Stimulated activated CD4-positive, alpha-beta T cell treated with anti-CD3 and anti-CD28 coated beads, TNF-alpha, amount 100 ng/mL, for 1 hour (primary cell): Measurements from ENCODE around the gene ZDHHC1.

ENCODE experiments used
- DNase-seq, 3 donors: peaks; one replicate each; pipeline ENCODE4 v3.0.0-alpha.2; 2020; ENCODE audit warnings: low read depth in 3 of 3, low spot score in 1 of 3

ZDHHC1 gene

DNA sequence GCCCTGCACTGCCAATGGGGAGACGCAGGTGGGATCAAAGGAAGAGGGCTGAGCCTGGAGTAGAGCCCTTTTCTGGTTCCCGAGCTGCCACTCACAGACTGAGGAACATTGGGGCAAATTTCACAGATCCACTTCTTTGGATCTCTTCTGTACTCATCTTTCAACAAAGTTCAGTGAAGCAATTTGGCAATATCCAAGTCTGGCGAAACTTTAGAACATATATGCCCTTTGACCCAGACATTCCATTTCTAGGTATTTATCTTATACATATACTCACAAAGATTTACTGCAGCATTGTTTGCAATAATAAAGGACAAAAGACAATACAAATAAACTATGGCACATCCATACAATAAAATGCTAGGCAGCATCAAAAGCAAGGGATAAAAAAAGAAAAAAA, 4.9 kb downstream of the ZDHHC1 start:
- DNase-seq = no peak

DNA sequence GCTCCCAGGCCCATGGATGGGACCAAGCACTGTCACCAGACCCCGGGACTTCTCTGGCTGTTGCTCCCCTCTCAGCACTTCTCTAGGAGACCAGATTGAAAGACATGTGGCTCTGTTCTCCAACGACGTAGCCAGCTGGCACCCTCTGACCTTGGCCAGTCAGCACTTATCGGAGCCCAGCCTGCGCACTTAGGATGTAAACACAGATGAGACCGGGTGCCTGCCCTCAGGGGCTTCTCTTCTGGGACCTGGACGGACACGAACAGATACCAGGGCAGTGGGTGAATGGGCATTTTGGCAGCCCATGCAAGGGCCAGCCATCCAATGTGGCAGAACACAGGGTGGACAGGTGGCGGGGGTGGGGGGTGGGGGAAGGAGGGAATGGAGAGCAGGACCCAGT, 6.6 kb downstream of the ZDHHC1 start:
- no peak for DNase-seq

DNA sequence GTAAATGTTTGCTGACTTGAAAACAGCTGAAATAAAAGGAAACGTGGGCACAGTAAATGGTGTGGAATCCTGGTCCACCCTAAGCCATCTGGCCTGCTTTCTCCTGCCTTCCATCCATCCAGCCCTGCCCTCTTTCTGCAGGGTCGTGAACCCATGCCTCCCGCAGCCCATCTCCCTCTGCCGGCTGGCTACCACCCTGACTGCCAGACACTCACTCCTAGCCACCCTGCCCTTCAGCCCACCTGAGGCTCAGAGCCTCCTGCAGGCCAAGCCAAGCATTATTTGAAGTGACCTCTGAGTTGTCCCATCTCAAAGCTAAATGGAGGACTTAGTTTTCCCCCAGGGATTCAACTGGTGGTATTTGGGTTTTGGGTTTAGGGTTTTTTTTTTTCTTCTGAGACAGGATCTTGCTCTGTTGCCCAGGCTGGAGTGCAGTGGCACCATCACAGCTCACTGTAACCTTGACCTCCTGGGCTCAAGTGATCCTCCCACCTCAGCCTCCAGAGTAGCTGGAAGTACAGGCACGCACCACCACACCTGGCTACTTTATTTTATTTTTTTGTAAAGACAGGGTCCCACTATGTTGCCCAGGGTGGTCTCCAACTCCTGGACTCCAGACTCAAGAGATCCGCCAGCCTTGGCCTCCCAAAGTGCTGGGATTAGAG, 8.4 kb downstream of the ZDHHC1 start:
- DNase-seq = no peak

DNA sequence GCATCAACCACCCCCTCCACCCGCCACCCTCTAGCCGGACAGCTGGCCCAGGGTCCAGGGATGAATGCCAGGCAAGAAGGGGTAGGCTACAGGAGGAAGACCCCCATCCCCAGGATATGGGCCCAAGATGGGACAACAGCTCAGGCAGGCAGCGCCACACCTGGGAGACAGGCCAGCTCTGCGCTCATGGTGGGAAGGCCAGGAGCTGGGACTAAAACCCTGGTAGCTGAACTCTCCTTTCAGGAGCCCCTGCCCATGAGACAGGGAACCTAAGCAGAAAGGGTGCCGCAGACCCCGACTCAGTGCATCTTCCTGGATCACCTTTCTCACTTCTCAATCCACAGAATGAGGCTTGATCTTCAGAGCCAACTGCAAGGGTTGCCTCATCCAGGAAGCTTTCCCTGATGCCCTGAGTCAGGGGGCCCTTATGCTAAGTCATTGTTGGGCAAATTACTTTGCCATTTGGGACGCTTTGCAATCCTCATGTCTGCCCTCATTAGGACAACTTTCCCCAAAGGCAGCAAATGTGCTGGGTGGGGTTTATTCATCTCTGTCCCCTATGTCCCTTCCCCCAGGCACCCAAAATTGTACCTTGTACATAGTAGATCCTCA, 9.0 kb downstream of the ZDHHC1 start:
- DNase-seq = no peak

- no peak for DNase-seq
Measured at GRCh38 chr16:67406111-67406971, 9.9 kb downstream of the ZDHHC1 start.

DNA sequence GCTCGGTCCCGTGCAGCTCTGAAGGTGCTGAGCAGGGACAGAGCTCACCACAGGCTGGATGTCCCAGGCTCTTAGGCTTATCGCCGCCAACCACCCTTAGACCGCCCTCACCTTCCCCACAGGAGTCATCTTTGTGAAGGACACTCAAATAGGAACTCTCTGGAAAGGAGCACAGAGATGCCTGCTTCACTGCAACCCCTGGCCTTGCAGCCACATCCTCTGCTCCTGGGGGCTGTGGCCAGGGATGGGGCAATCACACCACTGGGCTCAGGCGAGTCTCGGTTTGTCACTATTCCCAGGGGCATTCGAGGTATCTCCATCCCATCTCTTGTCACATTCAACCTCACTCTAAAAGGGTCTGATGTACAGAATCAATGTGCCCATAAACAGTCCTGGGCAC, 10.9 kb downstream of the ZDHHC1 start:
- no peak for DNase-seq

- no peak for DNase-seq
Measured at GRCh38 chr16:67404740-67405226, 11.5 kb downstream of the ZDHHC1 start.

DNA sequence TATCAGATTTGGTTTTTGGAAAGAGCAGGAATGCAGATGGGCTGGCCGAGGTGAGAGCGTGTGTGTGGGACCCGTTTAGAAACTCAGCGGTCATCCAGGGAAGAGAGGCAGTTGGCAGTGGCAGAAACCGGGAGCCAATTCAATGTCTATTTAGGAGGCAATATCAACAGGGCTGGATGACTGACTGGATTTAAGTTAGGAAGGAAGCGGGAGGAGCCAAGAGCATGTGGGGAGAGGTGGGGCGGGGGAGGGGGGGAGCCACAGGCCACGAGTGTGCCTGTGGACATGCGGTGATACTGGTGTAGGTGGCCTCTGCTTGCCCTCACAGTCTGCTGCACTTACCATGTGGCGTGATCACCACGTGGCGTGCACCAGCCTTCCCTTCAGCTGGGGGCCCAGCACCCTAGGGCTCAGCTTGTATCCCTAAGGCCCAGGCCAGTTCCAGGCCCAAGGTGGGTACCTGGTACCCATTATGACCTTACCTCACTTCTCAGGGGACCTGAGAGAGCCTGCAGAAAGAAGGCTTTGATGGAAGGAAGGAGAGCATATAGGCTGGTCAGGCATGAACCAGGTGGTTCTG, 12.2 kb downstream of the ZDHHC1 start:
- DNase-seq = no peak

- DNase-seq = no peak
Measured at GRCh38 chr16:67400901-67401300, 15.4 kb downstream of the ZDHHC1 start.

DNA sequence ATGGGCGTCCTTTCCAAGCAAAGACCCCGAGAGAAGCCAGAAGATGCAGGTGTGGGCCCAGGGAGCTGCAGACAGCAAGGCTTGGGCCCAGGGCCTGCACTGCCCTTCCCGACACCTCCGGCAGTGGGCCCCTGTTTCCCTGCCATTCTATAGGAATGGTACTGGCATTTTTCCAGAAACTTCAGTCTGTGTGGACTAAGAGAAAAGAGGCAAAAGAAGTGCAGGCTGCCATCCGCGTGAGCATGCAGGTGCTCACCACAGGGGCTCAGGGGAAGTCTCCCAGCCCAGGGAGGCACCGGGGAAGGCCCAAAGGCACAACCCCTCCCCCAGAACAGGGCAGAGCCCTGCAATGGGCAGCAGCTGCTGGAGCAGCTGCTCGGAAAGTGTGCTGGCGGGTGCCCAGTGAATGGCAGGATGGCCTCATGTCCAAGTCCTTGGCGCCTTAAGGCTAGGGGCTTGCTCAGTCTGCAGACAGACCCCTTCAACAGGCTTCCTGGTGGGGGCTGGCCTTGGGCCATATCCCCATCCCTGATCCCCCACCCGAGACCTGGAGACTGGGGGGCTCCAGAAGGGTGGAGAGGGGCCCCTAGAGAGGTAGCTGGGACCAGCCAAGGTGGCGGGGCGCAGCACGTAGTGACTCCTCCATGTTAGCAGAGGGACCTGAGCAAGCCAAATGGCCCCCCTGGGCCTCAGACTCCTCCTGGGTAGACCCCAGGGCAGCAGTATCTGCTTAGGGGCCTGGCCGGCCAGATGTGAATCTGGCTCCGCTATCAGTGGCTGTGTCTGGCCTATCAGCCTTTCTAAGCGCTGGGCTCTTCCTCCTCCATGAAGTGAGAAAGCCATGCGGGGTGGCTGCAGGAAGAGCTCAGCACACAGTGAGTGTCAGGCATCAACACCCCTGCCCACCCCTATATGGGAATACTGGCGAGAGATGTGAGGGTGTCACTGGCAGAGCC, 16.2 kb downstream of the ZDHHC1 start:
- DNase-seq = no peak

- DNase-seq = peak in 1 of 3 donors; percentile 38
Measured at GRCh38 chr16:67399218-67399733, 17.0 kb downstream of the ZDHHC1 start.

DNA sequence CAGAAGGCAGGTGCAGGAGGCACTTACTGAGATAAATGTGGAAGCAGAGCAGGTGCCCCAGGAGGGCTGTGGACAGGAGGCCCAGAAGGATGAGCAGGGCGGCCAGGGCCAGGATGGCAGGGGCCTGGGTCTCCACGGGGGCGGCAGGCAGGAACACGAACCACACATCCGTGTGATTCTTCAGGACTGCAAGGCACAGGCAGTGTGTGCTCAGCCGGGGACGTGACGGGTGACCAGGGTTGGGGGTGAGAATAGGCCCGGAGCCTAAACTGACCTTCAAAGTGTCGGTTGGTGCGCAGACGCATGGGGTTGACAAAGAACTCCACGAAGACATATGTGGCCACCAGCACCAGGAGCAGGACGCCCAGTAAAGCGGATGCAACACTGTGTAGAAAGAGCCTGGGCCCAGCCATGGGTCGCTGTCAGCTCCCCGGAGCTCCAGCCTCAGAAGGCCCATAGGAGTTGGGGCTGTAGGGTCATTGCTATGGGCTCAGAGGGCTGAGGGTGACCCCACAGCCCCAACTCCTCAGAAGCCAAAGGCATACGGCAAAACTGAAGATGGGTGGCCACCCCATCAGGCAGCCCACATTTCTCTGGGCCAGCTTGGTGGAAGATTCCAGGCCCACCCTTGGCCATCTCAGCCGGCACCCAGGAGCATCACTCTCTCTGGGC, 17.6 kb downstream of the ZDHHC1 start:
- no peak for DNase-seq

DNA sequence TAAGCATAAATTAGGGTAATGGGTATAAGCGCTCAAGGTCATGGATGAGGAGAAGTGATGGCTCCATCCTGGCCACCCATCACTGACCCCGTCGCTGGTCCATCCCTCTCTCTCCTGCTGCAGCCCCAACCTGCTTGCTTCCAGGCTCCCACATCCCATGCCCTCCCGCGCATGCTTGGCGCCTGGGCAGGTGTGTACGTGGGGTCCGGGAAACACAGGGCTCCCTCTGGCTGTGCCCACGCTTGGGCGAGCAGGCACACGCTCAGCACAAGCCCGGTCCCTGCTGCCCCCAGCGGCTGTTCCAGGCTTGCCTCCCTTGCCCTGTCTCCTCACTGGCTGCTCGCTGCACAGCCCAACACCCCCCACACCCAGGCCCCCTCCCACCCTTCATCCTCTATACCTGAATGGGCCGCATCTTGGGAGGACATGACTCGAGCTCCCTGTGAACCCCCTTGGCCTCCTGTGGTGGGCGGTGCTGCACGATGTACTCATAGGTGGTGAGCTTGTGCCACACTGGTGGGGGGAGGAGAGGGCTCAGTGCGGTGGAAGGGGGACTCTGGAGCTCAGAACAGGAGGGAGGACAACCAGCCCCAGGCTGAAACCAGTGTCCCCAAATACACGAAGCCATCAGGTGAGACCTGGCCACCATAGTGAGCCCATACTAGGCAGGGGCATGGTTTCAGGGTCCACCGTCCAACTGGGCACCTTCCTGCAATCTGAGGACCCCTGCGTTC, 18.3 kb downstream of the ZDHHC1 start:
- DNase-seq = no peak

- no peak for DNase-seq
Measured at GRCh38 chr16:67397036-67397801, 19.1 kb downstream of the ZDHHC1 start.

DNA sequence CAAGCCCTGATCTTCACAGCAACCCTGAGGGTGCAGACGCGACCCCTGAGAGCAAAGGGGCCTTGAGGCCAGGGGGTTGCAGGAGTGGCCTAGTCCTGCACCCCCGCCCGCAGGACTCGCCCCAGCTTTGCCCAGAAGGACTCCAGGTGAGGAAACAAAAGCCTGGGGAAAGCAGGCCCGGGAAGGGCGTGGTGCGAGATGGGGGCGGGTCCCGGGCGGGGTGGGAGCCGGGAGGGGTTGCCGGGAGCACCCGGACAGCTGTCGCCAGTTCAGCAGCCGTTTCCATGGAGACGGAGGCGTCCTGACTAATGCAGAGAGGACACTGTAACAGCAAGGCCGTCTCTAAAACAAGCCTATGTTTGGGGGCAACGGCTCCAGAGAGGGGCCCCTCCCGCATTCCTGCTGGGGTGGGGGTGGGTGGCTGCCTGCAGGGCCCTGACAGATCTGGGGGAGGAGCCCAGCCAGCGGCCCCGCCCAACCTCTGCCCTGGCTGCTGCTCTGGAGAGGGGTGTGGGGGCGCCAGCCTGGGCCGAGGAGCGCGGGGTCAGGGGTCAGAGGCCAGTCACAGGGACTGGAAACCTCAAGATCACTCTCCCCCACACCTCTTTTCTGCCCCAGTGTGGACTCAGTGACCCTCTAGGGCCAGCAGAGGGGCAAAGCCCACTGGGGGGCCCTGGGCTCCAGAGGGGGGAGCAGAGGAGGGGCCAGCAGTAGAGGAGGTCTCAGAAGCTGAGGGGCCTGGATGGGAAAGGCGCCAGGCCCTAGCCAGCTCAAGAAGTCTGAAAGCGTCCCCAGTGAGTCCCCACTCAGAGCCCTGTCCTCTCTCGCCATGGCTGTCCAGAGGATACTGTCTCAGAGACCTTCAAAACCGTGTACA, 19.9 kb downstream of the ZDHHC1 start:
- no peak for DNase-seq

DNA sequence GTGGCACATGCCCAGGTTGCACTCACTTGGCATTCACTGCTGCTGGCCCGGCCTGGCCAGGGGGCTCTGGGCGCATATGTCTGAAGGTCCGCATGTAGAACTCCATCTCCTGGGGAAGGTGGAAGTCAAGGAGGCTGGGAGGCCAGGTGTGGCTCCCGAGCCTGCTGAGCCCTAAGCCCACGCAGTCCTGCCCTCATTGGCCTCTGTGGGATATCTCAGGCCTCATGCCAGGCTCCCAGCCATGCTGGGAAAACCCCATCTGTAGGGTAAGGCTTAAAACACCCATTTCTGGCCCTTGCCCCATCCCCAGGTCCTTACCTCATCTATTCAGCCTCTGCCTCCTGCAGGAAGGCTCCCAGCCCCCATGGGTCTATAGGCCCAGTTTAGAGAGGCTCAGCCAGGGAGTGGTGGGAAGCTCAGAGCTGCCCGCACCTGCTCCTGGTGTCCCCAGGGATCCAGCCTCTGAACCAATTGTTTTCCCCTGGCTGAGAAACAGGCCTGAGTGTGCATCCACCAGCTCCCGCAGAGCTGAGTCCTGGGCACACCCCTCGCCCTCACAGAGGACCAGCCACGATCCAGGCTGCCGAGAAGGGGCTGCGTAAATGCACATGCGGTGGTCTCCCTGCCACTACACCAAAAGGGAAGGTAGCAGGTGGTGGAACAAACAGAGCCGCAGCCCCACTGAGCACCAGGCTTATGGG, 20.7 kb downstream of the ZDHHC1 start:
- no peak for DNase-seq

GRCh38 chr16:67395105-67395457, 21.2 kb downstream of the ZDHHC1 start:
- DNase-seq = no peak
